CD4-positive, alpha-beta T cell (primary cell): ENCODE results near the gene CEMIP2. TPM values are rescaled to one million over a fixed set of nuclear protein-coding genes. Genes with fewer than 3 reads are reported as not detected.

Experiments
- ATAC-seq: fragments of 200-7000 bp; cut with Tn5 transposase; one replicate; pipeline ENCODE4 v1.10.0; 2022; ENCODE audit warnings: mild to moderate bottlenecking; ENCODE audit not compliant: poor library complexity
- CTCF ChIA-PET: fragments of 350-600 bp; sonication (Branson Sonifier 250); formaldehyde crosslinking; loops from one replicate; lab custom pipeline; 2021; ENCODE audit warnings: antibody characterized with exemption, inconsistent platforms; lab: Charles Lee
- POLR2A ChIA-PET: fragments of 350-600 bp; sonication (Branson Sonifier 250); formaldehyde crosslinking; loops from one replicate; lab custom pipeline; 2021; ENCODE audit warnings: antibody characterized with exemption, inconsistent platforms; lab: Charles Lee
- DNase-seq, 14 experiments: peaks; one replicate each; pipeline ENCODE4 v3.0.0-alpha.2; 2013 to 2020; ENCODE audit warnings: mixed read lengths in 2 of 14
- H3K27ac ChIP-seq, 2 donors: one replicate each; pipeline versions ENCODE4 v1.5.1 to v1.7.0; 2013; ENCODE audit warnings: low read length in 2 of 2, low read depth in 1 of 2, mild to moderate bottlenecking in 1 of 2
- H3K27me3 ChIP-seq, 2 experiments: 1 replicate in 1 of 2; 2 replicates in 1 of 2; pipeline versions ENCODE4 v1.6.1 to v1.7.0; 2013; ENCODE audit warnings: low read length in 2 of 2, control low read depth in 1 of 2, mild to moderate bottlenecking in 1 of 2, moderate library complexity in 1 of 2; ENCODE audit not compliant: insufficient read depth in 2 of 2, control insufficient read depth in 1 of 2
- H3K36me3 ChIP-seq: one replicate; pipeline ENCODE4 v1.6.1; 2013; ENCODE audit warnings: low read length, control low read depth; ENCODE audit not compliant: insufficient read depth
- H3K4me1 ChIP-seq: one replicate; pipeline ENCODE4 v1.6.1; 2013; ENCODE audit warnings: low read length, control low read depth; ENCODE audit not compliant: insufficient read depth
- H3K4me3 ChIP-seq: one replicate; pipeline ENCODE4 v1.5.1; 2013; ENCODE audit warnings: mild to moderate bottlenecking, low read length, moderate library complexity
- H3K9me3 ChIP-seq, 2 experiments: 1 replicate in 1 of 2; 2 replicates in 1 of 2; pipeline versions ENCODE4 v1.6.1 to v1.7.0; 2013; ENCODE audit warnings: low read length in 2 of 2, mild to moderate bottlenecking in 2 of 2, control low read depth in 1 of 2, moderate library complexity in 1 of 2; ENCODE audit not compliant: control insufficient read depth in 1 of 2, insufficient read depth in 1 of 2
- H3K27ac Mint-ChIP-seq: one replicate; pipeline ENCODE4 v1.8.0; 2020; ENCODE audit warnings: mixed read lengths
- H3K27me3 Mint-ChIP-seq: one replicate; pipeline ENCODE4 v1.8.0; 2021; ENCODE audit warnings: mixed read lengths
- H3K36me3 Mint-ChIP-seq: one replicate; pipeline ENCODE4 v1.8.0; 2021; ENCODE audit warnings: low read depth, mixed read lengths
- H3K4me1 Mint-ChIP-seq: one replicate; pipeline ENCODE4 v1.8.0; 2021; ENCODE audit warnings: low read depth, mixed read lengths
- H3K4me3 Mint-ChIP-seq: one replicate; pipeline ENCODE4 v1.8.0; 2020; ENCODE audit warnings: mild to moderate bottlenecking, mixed read lengths
- H3K9me3 Mint-ChIP-seq: one replicate; pipeline ENCODE4 v1.8.0; 2020; ENCODE audit warnings: mixed read lengths
- CTCF ChIP-seq: fragments of 200-600 bp; IDR thresholded peaks from one replicate; pipeline ENCODE4 v1.8.0; 2022; ENCODE audit warnings: antibody characterized with exemption, mild to moderate bottlenecking
- intact Hi-C, 2 experiments: fragments of 100-400 bp; cut with DNase I in 1 of 2; cut with micrococcal nuclease in 1 of 2; formaldehyde crosslinking; loops; one replicate each; pipeline versions ENCODE4 v1.15.1 to v1.9.0; 2023 to 2025; cut with DNase I, micrococcal nuclease
- total RNA-seq, 174 experiments: library from RNA in 2 of 174; stranded (reverse) in 2 of 174; gene quantifications; one replicate each; pipeline ENCODE4 v1.2.3 and lab custom pipeline; 2021 to 2026

Gene CEMIP2
- total RNA-seq, 2 experiments from 2014 or later = 301 to 305 TPM

- H3K36me3 Mint-ChIP-seq = peaks cover 98% of the 10 kb centered on the region
Observed at GRCh38 chr9:71726723-71727122, 41.6 kb downstream of the CEMIP2 start.

GRCh38 chr9:71725590-71726338 is 42.5 kb downstream of the CEMIP2 start:
- no peaks in the 10 kb centered on the region for H3K4me1 Mint-ChIP-seq
- no peak for TF ChIP-seq CTCF
- no peaks in the 10 kb centered on the region for H3K27me3 ChIP-seq
- intact Hi-C loops = loop anchor here in 1 of 2 experiments (5.0 kb wide), 1 partner anchor 42 kb away; the partner anchor contains the start of gene CEMIP2
- H3K27me3 Mint-ChIP-seq = no peaks in the 10 kb centered on the region
- H3K4me3 Mint-ChIP-seq = no peak overlapping the region
- no peak overlapping the region for H3K27ac ChIP-seq
- DNase-seq = no peak
- ChIA-PET CTCF (interaction anchor here (1.4 to 2.3 kb wide), 2 partner anchors 12 to 43 kb away, joined by 3 to 5 read pairs; no protein-coding TSS in a partner anchor), POLR2A (no interaction called here)
- no peak overlapping the region for H3K4me3 ChIP-seq
- peaks cover 74% of the 10 kb centered on the region for H3K36me3 ChIP-seq
- peaks cover 97% of the 10 kb centered on the region for H3K36me3 Mint-ChIP-seq
- H3K9me3 ChIP-seq = no peaks in the 10 kb centered on the region
- no peaks in the 10 kb centered on the region for H3K9me3 Mint-ChIP-seq
- no peak overlapping the region for H3K27ac Mint-ChIP-seq
- ATAC-seq = no peak
- no peaks in the 10 kb centered on the region for H3K4me1 ChIP-seq

More at GRCh38 chr9:71726723-71727122, 41.6 kb downstream of the CEMIP2 start:
- no peaks in the 10 kb centered on the region for H3K9me3 Mint-ChIP-seq
- no peaks in the 10 kb centered on the region for H3K27me3 Mint-ChIP-seq
- H3K4me3 ChIP-seq = no peak overlapping the region
- H3K4me3 Mint-ChIP-seq = no peak overlapping the region
- no peaks in the 10 kb centered on the region for H3K9me3 ChIP-seq
- no peaks in the 10 kb centered on the region for H3K4me1 ChIP-seq
- no peaks in the 10 kb centered on the region for H3K4me1 Mint-ChIP-seq
- ChIA-PET POLR2A (interaction anchor here (0.9 kb wide), 1 partner anchor 43 kb away, joined by 3 read pairs; no protein-coding TSS in a partner anchor), CTCF (no interaction called here)
- H3K27ac ChIP-seq = no peak overlapping the region
- intact Hi-C loops = loop anchor here in 1 of 2 experiments (5.0 kb wide), 1 partner anchor 41 kb away; the partner anchor contains the start of gene CEMIP2
- no peak for DNase-seq
- peaks cover 75% of the 10 kb centered on the region for H3K36me3 ChIP-seq
- ATAC-seq = no peak
- no peak overlapping the region for H3K27ac Mint-ChIP-seq
- TF ChIP-seq CTCF = no peak
- no peaks in the 10 kb centered on the region for H3K27me3 ChIP-seq

GRCh38 chr9:71721855-71722254 is 46.5 kb downstream of the CEMIP2 start:
- H3K4me1 Mint-ChIP-seq = peaks cover 15% of the 10 kb centered on the region
- Histone ChIP-seq H3K27ac (no peak overlapping the region), H3K4me1 (no peaks in the 10 kb centered on the region), H3K4me3 (no peak overlapping the region), H3K36me3 (peaks cover 73% of the 10 kb centered on the region), H3K9me3 (no peaks in the 10 kb centered on the region), H3K27me3 (no peaks in the 10 kb centered on the region)
- H3K9me3 Mint-ChIP-seq = no peaks in the 10 kb centered on the region
- ATAC-seq (no peak), DNase-seq (no peak)
- H3K27me3 Mint-ChIP-seq = no peaks in the 10 kb centered on the region
- H3K27ac Mint-ChIP-seq = no peak overlapping the region
- H3K36me3 Mint-ChIP-seq = peaks cover 95% of the 10 kb centered on the region
- CTCF ChIA-PET = interaction anchor here (1.9 kb wide), 1 partner anchor 47 kb away, joined by 7 read pairs; no protein-coding TSS in a partner anchor
- intact Hi-C loops = no loop called here
- no peak overlapping the region for H3K4me3 Mint-ChIP-seq
- POLR2A ChIA-PET = interaction anchor here (1.0 kb wide), 1 partner anchor 47 kb away, joined by 4 read pairs; no protein-coding TSS in a partner anchor
- no peak for TF ChIP-seq CTCF
